HepG2 (cell line): Measurements from ENCODE around the gene USP30. TPM values are rescaled to one million over a fixed set of nuclear protein-coding genes. Genes with fewer than 3 reads are reported as not detected.

ENCODE experiments used
- ATAC-seq: fragments of 200-7000 bp; cut with Tn5 transposase; 3 replicates; pipeline ENCODE4 v1.9.1; 2020; ENCODE audit warnings: mild to moderate bottlenecking, moderate library complexity
- BruUV-seq: library from RNA; stranded (reverse); fragments of 400-500 nt; replicated peaks from 2 replicates; lab custom pipeline; 2021; lab: Mats Ljungman, UMichigan
- CTCF ChIA-PET: fragments of 300-600 bp; formaldehyde crosslinking; extraction: SDS; loops from one replicate; lab custom pipeline; 2021; ENCODE audit warnings: low total read pairs, inconsistent platforms, low intra/inter-chr PET ratio; lab: Yijun Ruan, JAX
- POLR2A ChIA-PET: fragments of 350-600 bp; sonication (Branson Sonifier 250); formaldehyde crosslinking; loops from one replicate; lab custom pipeline; 2020; ENCODE audit warnings: antibody characterized with exemption, inconsistent platforms; lab: Yijun Ruan, JAX
- DNase-seq: peaks from one replicate; pipeline ENCODE4 v3.0.0-alpha.2; 2015; ENCODE audit warnings: low spot score
- FAIRE-seq: peaks from 3 replicates; lab custom pipeline; 2011; peaks lifted over from hg19 to GRCh38; lab: Jason Lieb, UNC
- H2AFZ ChIP-seq: one replicate; pipeline ENCODE4 v1.6.1; 2011; ENCODE audit warnings: low read length, inconsistent platforms
- H3K27ac ChIP-seq: fragments of 300-600 bp; 3 replicates; pipeline ENCODE4 v1.8.0; 2011; ENCODE audit warnings: mixed run types, mild to moderate bottlenecking, mixed read lengths, low read length, inconsistent platforms; ENCODE audit not compliant: insufficient read depth; ENCODE audit errors: extremely low read length
- H3K27me3 ChIP-seq, 2 experiments: fragments of 200-600 bp in 1 of 2; 2 replicates in 1 of 2; 3 replicates in 1 of 2; pipeline versions ENCODE4 v1.6.0 to v1.8.0; 2011; ENCODE audit warnings: low read length in 2 of 2, mild to moderate bottlenecking in 2 of 2, moderate library complexity in 2 of 2, inconsistent platforms in 1 of 2; ENCODE audit not compliant: insufficient read depth in 2 of 2, control insufficient read depth in 1 of 2
- H3K36me3 ChIP-seq, 2 experiments: fragments of 200-600 bp in 1 of 2; replicated peaks in 1 of 2; 2 replicates in 1 of 2; 3 replicates in 1 of 2; pipeline versions ENCODE4 v1.5.1 to v1.8.0; 2011; ENCODE audit warnings: low read length in 2 of 2, inconsistent platforms in 1 of 2; ENCODE audit not compliant: insufficient read depth in 2 of 2, control insufficient read depth in 1 of 2
- H3K4me1 ChIP-seq: 2 replicates; pipeline ENCODE4 v1.5.1; 2012; ENCODE audit warnings: low read length, inconsistent platforms; ENCODE audit not compliant: insufficient read depth
- H3K4me2 ChIP-seq: 2 replicates; pipeline ENCODE4 v1.6.0; 2011; ENCODE audit warnings: low read depth, low read length, inconsistent platforms
- H3K4me3 ChIP-seq, 3 experiments: fragments of 200-600 bp in 1 of 3; sonication (generic), shearing (Covaris generic) in 1 of 3; replicated peaks in 1 of 3; 2 replicates each; pipeline ENCODE4 v1.5.1; 2011 to 2016; ENCODE audit warnings: low read length in 3 of 3, inconsistent platforms in 2 of 3, low read depth in 2 of 3, mild to moderate bottlenecking in 2 of 3, control low read depth in 1 of 3, mixed read lengths in 1 of 3; ENCODE audit not compliant: insufficient read depth in 1 of 3
- H3K79me2 ChIP-seq: one replicate; pipeline ENCODE4 v1.6.1; 2011; ENCODE audit warnings: low read length, inconsistent platforms; ENCODE audit not compliant: insufficient read depth
- H3K9ac ChIP-seq: 2 replicates; pipeline ENCODE4 v1.6.0; 2011; ENCODE audit warnings: mild to moderate bottlenecking, low read depth, low read length, inconsistent platforms; ENCODE audit not compliant: insufficient read depth
- H3K9me3 ChIP-seq: 2 replicates; pipeline ENCODE4 v1.5.1; 2012; ENCODE audit warnings: mild to moderate bottlenecking, low read length
- H4K20me1 ChIP-seq: 2 replicates; pipeline ENCODE4 v1.6.0; 2011; ENCODE audit warnings: inconsistent platforms, mild to moderate bottlenecking, low read length, moderate library complexity; ENCODE audit not compliant: insufficient read depth
- WGBS: methylation state at CpG from one replicate; pipeline ENCODE4 v1.1.6; 2017; ENCODE audit warnings: low lambda C conversion rate; 5-methylcytosine and 5-hydroxymethylcytosine counted together
- in situ Hi-C: cut with HindIII; loops from 2 replicates; pipeline ENCODE4 v1.10.0; 2017; ENCODE audit warnings: low pct_unique_long_range_greater_than_20kb; ENCODE audit not compliant: extremely low pct_ligation_motif_present
- intact Hi-C: fragments of 100-400 bp; cut with micrococcal nuclease; formaldehyde crosslinking; loops from one replicate; pipeline ENCODE4 v1.10.0; 2022; ENCODE audit not compliant: unreplicated experiment
- polyA plus RNA-seq, 8 experiments: library from polyadenylated mRNA; depleted of rRNA in 3 of 8; stranded (reverse) in 7 of 8; unstranded in 1 of 8; fragments of >200 nt; fragmentation: Illumina TruSeq in 4 of 8; extraction: Trizol in 4 of 8; gene quantifications; 2 replicates each; pipeline versions ENCODE4 v1.2.1 to v1.2.3, GENCODE V29; 2011 to 2016; ENCODE audit warnings: low read depth in 4 of 8, missing spikeins in 1 of 8, mixed read lengths in 1 of 8; ENCODE audit not compliant: insufficient read depth in 1 of 8
- total RNA-seq, 5 experiments: library from RNA; depleted of rRNA; stranded (reverse); fragments of >200 nt; fragmentation: Illumina TruSeq; extraction: Trizol; gene quantifications; 2 replicates each; pipeline ENCODE4 v1.2.3, GENCODE V29; 2016; ENCODE audit warnings: low read depth in 1 of 5
- TF ChIP-seq, protein P1 (sequence below): sonication (generic); formaldehyde crosslinking; IDR thresholded peaks from 2 replicates; pipeline ENCODE4 v1.5.0; 2020; ENCODE audit warnings: mild to moderate bottlenecking, missing genetic modification reagents
- TF ChIP-seq, protein P2 (sequence below): IDR thresholded peaks from 2 replicates; pipeline ENCODE4 v1.6.1; 2016; ENCODE audit warnings: low read depth, missing genetic modification reagents, missing compliant biosample characterization

Gene USP30
- total and polyA plus RNA-seq, 2 of the 13 experiments (the other 11 are each of a cell fraction or from before 2014, with no cell fraction given), result 11.2 to 20.8 TPM

DNA sequence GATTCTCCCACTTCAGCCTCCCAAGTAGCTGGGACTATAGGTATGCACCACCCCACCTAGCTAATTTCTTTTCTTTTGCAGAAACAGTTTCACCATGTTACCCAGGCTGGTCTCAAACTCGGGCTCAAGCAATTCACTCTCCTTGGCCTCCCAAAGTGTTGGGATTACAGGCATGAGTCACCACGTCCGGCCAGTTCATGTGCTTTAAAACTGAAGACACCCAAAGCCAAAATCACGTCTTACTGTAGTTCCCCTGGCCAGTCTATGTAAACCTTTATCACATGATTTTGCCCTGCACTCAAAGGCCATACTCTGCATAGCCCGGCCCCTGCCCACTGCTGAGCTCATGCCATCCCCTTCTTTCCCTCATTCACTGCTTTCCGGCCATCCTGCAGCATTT, 36.4 kb downstream of the USP30 start:
- ATAC-seq (no peak), FAIRE-seq (no peak), DNase-seq (no peak)
- H3K36me3 ChIP-seq, result peaks cover 8 to 33% of the 10 kb centered on the region in 2 experiments; a peak in 4 of 5 replicates
- H3K27me3 ChIP-seq, result no peaks in the 10 kb centered on the region
- no peaks in the 10 kb centered on the region for H3K9me3 ChIP-seq
- no peak overlapping the region for H3K9ac ChIP-seq
- BruUV-seq, result no TSS peak
- intact Hi-C loops, result no loop called here
- in situ Hi-C loops, result no loop called here
- 100% methylated on average over 6 of the region's 6 CpGs for WGBS
- CTCF ChIA-PET, result no interaction called here
- no peak overlapping the region for H3K4me2 ChIP-seq
- peaks cover 18% of the 10 kb centered on the region for H3K79me2 ChIP-seq
- POLR2A ChIA-PET, result no interaction called here
- TF ChIP-seq, protein P1, sequence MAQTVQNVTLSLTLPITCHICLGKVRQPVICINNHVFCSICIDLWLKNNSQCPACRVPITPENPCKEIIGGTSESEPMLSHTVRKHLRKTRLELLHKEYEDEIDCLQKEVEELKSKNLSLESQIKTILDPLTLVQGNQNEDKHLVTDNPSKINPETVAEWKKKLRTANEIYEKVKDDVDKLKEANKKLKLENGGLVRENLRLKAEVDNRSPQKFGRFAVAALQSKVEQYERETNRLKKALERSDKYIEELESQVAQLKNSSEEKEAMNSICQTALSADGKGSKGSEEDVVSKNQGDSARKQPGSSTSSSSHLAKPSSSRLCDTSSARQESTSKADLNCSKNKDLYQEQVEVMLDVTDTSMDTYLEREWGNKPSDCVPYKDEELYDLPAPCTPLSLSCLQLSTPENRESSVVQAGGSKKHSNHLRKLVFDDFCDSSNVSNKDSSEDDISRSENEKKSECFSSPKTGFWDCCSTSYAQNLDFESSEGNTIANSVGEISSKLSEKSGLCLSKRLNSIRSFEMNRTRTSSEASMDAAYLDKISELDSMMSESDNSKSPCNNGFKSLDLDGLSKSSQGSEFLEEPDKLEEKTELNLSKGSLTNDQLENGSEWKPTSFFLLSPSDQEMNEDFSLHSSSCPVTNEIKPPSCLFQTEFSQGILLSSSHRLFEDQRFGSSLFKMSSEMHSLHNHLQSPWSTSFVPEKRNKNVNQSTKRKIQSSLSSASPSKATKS (CRISPR knock-in tag), result no peak
- TF ChIP-seq, protein P2, sequence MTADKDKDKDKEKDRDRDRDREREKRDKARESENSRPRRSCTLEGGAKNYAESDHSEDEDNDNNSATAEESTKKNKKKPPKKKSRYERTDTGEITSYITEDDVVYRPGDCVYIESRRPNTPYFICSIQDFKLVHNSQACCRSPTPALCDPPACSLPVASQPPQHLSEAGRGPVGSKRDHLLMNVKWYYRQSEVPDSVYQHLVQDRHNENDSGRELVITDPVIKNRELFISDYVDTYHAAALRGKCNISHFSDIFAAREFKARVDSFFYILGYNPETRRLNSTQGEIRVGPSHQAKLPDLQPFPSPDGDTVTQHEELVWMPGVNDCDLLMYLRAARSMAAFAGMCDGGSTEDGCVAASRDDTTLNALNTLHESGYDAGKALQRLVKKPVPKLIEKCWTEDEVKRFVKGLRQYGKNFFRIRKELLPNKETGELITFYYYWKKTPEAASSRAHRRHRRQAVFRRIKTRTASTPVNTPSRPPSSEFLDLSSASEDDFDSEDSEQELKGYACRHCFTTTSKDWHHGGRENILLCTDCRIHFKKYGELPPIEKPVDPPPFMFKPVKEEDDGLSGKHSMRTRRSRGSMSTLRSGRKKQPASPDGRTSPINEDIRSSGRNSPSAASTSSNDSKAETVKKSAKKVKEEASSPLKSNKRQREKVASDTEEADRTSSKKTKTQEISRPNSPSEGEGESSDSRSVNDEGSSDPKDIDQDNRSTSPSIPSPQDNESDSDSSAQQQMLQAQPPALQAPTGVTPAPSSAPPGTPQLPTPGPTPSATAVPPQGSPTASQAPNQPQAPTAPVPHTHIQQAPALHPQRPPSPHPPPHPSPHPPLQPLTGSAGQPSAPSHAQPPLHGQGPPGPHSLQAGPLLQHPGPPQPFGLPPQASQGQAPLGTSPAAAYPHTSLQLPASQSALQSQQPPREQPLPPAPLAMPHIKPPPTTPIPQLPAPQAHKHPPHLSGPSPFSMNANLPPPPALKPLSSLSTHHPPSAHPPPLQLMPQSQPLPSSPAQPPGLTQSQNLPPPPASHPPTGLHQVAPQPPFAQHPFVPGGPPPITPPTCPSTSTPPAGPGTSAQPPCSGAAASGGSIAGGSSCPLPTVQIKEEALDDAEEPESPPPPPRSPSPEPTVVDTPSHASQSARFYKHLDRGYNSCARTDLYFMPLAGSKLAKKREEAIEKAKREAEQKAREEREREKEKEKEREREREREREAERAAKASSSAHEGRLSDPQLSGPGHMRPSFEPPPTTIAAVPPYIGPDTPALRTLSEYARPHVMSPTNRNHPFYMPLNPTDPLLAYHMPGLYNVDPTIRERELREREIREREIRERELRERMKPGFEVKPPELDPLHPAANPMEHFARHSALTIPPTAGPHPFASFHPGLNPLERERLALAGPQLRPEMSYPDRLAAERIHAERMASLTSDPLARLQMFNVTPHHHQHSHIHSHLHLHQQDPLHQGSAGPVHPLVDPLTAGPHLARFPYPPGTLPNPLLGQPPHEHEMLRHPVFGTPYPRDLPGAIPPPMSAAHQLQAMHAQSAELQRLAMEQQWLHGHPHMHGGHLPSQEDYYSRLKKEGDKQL (CRISPR knock-in tag), result no peak
- no peaks in the 10 kb centered on the region for H4K20me1 ChIP-seq
- no peak overlapping the region for H3K27ac ChIP-seq
- peaks cover 84% of the 10 kb centered on the region for H3K4me1 ChIP-seq
- H2AFZ ChIP-seq, result no peak overlapping the region
- no peak overlapping the region for H3K4me3 ChIP-seq
